Measurements from ENCODE around the gene RAPGEF1.

DNA sequence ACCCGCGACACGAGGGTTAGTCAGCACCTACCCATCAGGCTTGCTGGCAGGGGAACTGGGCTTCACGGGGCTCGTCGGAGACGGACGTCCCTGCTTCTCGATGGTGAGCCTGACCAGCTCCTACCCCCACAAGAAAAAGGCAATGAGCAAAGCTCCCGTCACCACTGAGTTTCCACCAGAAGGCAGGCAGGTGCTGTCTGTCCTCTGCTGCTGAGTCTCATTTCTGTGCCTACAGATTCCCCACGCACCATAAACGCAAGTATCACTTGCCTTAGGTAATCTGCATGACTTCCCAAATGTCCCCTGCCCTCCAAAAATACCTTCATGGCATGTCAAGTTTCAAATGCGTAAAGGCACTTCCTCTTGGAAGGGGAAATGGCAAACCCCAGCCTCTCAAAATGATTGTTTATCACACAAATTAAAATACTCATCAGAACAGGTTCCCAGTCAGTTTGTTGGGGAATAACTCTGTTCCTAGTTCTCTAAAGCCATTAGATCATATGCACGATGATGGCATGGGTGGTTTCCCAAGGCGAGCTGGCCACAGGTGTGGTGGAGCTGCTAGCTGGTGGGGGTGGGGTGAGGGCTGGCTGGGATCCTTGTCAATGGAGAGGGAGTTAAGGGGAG is 109.6 kb downstream of the RAPGEF1 start:
- TF ChIP-seq ZNF274 (IDR thresholded peaks at IDR 0.05; ENCODE audit: low read depth, low read length) = no peak
- TF ChIP-seq YY1 (IDR thresholded peaks at IDR 0.05; ENCODE audit: insufficient read depth, insufficient read length) = no peak

All from NT2/D1 (cell line).